T47D (cell line): ENCODE data around the gene ZNF513.

Experiments used
- DNase-seq, 2 experiments: peaks; one replicate each; pipeline versions ENCODE4 v3.0.0 to v3.0.0-alpha.2; 2011 to 2012; ENCODE audit warnings: low read depth in 1 of 2, low spot score in 1 of 2
- JUND ChIP-seq: IDR thresholded peaks from 2 replicates; pipeline ENCODE4 v1.6.1; 2012; ENCODE audit warnings: low read depth
- in situ Hi-C: cut with HindIII; loops from 2 replicates; pipeline ENCODE4 v1.10.0; 2016; ENCODE audit warnings: low sequenced_read_pairs, low pct_unique_long_range_greater_than_20kb

ZNF513 gene

DNA sequence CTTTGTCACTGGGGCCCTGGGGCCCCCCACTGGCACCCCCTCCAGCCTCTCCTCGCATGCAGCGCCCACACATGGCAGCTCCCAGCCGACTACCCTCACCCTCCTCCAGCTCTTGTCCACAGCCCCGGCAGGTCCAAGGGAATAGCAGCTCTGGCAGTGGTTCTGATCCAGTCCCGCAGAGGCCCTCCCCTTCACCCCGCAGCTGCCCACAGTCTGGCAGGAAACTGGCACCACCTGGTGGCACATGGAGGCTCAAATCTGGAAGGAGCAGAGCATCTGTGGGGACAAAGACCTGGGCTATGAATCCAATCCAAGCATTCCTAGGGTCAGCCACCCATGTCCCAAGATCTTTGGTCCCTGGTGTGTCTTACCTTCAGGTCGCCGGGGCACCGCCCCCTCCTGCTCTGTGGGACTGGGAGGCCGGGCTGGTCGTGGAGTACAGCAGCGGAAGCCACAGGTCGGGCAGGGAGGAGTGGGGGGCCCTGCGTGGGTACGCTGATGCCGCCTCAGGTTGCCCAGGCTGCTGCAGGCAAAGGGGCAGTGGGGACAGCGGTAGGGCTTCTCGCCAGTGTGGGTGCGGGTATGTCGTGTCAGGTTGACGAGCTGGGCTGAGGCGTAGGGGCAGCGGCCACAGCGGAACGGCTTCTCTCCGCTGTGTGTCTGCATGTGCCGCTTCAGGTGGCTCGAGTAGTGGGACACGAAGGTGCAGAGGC, 2.3 kb downstream of the ZNF513 start:
- in situ Hi-C loops = no loop called here
- DNase-seq = peak in 1 of 2 experiments; percentile 42
- no peak for TF ChIP-seq JUND

GRCh38 chr2:27377618-27378095, 2.9 kb downstream of the ZNF513 start:
- in situ Hi-C loops = no loop called here
- no peak for DNase-seq
- TF ChIP-seq JUND = no peak

GRCh38 chr2:27376866-27377617, 3.5 kb downstream of the ZNF513 start:
- DNase-seq = no peak
- TF ChIP-seq JUND = no peak
- in situ Hi-C loops = no loop called here

DNA sequence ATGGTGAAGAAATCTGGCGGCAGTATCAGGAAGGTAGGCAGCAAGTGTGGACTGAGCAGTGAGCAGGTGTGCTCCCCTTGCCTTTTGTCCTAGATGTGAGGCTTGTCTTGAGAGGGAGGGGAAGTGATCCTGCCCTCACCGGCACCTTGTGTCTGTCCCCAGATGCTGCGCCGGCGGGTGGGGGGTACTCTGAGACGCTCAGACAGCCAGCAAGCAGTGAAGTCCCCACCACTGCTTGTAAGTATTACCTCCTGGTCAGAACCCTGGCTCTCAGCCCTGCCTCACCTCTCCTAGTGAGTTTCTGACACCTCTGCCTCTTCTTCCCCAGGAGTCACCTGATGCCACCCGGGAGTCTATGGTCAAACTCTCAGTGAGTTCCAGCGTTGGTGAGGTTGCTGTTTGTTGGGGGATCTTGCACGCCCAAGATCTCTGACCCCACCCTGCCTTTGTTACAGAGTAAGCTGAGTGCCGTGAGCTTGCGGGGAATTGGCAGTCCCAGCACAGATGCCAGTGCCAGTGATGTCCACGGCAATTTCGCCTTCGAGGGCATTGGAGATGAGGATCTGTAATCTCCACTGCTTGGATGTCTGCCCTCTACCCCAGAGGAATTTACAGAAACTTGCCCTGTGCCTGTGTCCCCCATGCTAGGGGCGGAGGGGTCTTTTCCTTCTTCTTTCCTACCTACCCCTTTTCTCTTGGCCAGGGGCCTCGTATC, 4.2 kb downstream of the ZNF513 start:
- TF ChIP-seq JUND = no peak
- DNase-seq = no peak
- in situ Hi-C loops = no loop called here

DNA sequence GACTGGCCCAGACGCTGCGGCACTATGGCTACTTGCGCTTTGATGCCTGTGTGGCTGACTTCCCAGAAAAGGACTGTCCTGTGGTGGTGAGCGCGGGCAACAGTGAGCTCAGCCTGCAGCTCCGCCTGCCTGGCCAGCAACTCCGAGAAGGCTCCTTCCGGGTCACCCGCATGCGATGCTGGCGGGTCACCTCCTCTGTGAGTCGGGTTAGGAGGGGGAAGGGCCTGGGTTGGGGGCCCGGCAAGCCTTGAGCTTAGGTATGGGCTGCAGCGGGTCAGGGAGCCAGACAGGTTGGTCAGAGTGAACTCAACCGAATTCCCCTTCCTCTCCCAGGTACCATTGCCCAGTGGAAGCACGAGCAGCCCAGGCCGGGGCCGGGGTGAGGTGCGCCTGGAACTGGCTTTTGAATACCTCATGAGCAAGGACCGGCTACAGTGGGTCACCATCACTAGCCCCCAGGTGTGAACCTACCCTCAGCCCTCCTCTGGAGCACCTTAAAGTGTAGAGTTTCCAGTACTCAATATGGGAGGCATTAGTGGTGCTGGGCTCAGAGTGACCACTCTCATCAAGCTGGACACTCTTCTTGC, 4.9 kb downstream of the ZNF513 start:
- no peak for TF ChIP-seq JUND
- no peak for DNase-seq
- in situ Hi-C loops = no loop called here

DNA sequence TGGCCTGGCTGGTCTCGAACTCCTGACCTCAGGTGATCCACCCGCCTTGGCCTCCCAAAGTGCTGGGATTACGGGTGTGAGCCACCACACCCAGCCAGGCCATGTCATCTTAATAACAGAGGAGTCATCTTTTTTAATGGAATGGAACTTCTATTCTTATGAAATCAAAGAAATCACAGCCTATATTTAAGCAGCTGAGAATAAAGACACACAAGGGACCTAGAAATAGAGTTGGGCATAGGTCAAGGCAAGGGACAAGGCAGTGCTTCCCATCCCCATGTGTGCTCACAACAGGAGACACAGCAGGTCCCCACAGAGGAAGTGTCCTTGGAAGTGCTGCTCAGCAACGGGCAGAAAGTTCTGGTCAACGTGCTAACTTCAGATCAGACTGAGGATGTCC, 7.0 kb downstream of the ZNF513 start:
- no peak for DNase-seq
- no peak for TF ChIP-seq JUND
- in situ Hi-C loops = no loop called here

GRCh38 chr2:27372937-27373336, 7.6 kb downstream of the ZNF513 start:
- no peak for DNase-seq
- in situ Hi-C loops = no loop called here
- TF ChIP-seq JUND = no peak

DNA sequence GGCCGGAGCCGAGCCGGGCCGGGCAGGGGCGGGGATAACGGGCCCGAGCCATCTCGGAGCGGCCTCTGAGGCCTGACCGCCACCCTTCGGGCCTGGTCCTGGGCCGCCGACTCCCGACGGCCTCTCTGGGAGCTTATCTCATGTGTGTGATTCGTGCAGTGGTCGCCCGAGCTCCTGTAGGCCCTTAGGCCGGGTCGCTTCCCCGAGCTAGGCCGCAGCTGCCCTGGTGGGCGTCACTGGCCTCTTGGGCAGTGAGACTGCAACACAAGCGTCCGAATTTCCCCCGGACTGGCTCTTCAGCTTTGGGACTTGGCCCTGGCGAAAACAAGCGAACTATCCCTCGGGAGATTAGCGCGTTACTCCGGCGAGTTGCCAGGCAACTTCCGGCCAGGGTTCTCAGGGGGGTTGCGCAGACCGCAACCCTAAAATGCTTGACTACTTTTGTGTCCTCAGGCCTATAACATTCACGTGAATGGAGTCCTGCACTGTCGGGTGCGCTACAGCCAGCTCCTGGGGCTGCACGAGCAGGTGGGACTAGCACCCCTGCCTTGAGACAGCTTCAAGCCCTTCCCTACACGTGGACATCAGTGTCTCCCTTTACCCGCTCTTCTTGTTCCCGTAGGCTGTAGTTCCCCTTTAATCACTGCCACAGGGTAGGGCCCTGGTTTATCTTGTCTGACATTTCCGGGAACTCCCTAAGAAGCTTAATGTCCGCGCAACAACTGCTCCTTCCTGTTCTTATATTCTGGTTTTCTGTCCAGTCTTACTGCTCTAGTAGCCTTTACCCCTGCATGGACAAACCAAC, 9.5 kb downstream of the ZNF513 start:
- DNase-seq = peak in 1 of 2 experiments; percentile 56
- in situ Hi-C loops = no loop called here
- TF ChIP-seq JUND = no peak

- in situ Hi-C loops = no loop called here
- no peak for TF ChIP-seq JUND
- peak; percentile 82 to 98 for DNase-seq
Observed at GRCh38 chr2:27370026-27370815, 10.3 kb downstream of the ZNF513 start, which contains the start of the genes EIF2B4 and SNX17. EIF2B4 (minus strand) TSS chr2:27370338; CDS start chr2:27370314, 24 bp downstream. SNX17 (plus strand) TSS chr2:27370616; CDS start chr2:27370744, 128 bp downstream.

- in situ Hi-C loops = no loop called here
- DNase-seq = peak; percentile 55 to 59
- TF ChIP-seq JUND = no peak
Observed at GRCh38 chr2:27369471-27370025, 11.0 kb downstream of the ZNF513 start.

GRCh38 chr2:27363933-27364332, 16.6 kb downstream of the ZNF513 start:
- no peak for TF ChIP-seq JUND
- in situ Hi-C loops = no loop called here
- DNase-seq = no peak
